Measurements from ENCODE around the gene FBXO36. TPM values are rescaled to one million over a fixed set of nuclear protein-coding genes. Genes with fewer than 3 reads are reported as not detected.

Gene FBXO36
- total and polyA plus RNA-seq, 2 of the 13 experiments (the other 11 are each of a cell fraction or from before 2014, with no cell fraction given): 2.8 TPM

GRCh38 chr2:230046491-230046890 lies 124.2 kb downstream of the FBXO36 start:
- H3K36me3 ChIP-seq (replicated peaks in 1 of 2; ENCODE audit: control insufficient read depth in 1 of 2, insufficient read depth in 2 of 2, low read length in 2 of 2): no peaks in the 10 kb centered on the region
- in situ Hi-C loops (cut with HindIII; ENCODE audit: extremely low pct_ligation_motif_present, low pct_unique_long_range_greater_than_20kb) (no loop called here), intact Hi-C loops (cut with micrococcal nuclease; ENCODE audit: unreplicated experiment) (no loop called here)
- no peak overlapping the region for H3K9ac ChIP-seq (ENCODE audit: insufficient read depth, low read depth, low read length)
- no peak overlapping the region for H2AFZ ChIP-seq (ENCODE audit: low read length)
- CTCF ChIA-PET (ENCODE audit: low intra/inter-chr PET ratio, low total read pairs): no interaction called here
- ATAC-seq (no peak), DNase-seq (ENCODE audit: low spot score) (no peak), FAIRE-seq (no peak)
- H4K20me1 ChIP-seq (ENCODE audit: insufficient read depth, low read length): no peaks in the 10 kb centered on the region
- no TSS peak for BruUV-seq (replicated peaks)
- H3K79me2 ChIP-seq (ENCODE audit: insufficient read depth, low read length): no peaks in the 10 kb centered on the region
- no peak overlapping the region for H3K4me2 ChIP-seq (ENCODE audit: low read depth, low read length)
- 38% methylated on average over 3 of the region's 16 CpGs for WGBS (ENCODE audit: low lambda C conversion rate)
- H3K27ac ChIP-seq (ENCODE audit: extremely low read length, insufficient read depth, low read length): no peak overlapping the region
- peaks cover 13% of the 10 kb centered on the region for H3K4me1 ChIP-seq (ENCODE audit: insufficient read depth, low read length)
- no peaks in the 10 kb centered on the region for H3K9me3 ChIP-seq (ENCODE audit: low read length)
- H3K4me3 ChIP-seq (replicated peaks in 1 of 3; ENCODE audit: insufficient read depth in 1 of 3, low read depth in 2 of 3, low read length in 3 of 3): no peak overlapping the region
- TF ChIP-seq PRDM10 (CRISPR knock-in tag; IDR thresholded peaks at IDR 0.05; ENCODE audit: low read depth) (no peak), KLF9 (CRISPR knock-in tag; IDR thresholded peaks at IDR 0.05; ENCODE audit: low read depth) (no peak), KDM3A (CRISPR knock-in tag; IDR thresholded peaks at IDR 0.05; ENCODE audit: low read depth) (no peak), REXO4 (CRISPR knock-in tag; IDR thresholded peaks at IDR 0.05; ENCODE audit: borderline replicate concordance) (no peak), ZNF615 (CRISPR knock-in tag; IDR thresholded peaks at IDR 0.05; ENCODE audit: borderline replicate concordance) (no peak), ZNF414 (CRISPR knock-in tag; IDR thresholded peaks at IDR 0.05) (no peak), GATAD1 (CRISPR knock-in tag; IDR thresholded peaks at IDR 0.05) (no peak), ZNF513 (CRISPR knock-in tag; conservative IDR thresholded peaks at IDR 0.05) (no peak), CBX5 (CRISPR knock-in tag; IDR thresholded peaks at IDR 0.05; ENCODE audit: borderline replicate concordance) (no peak), ZNF564 (CRISPR knock-in tag; IDR thresholded peaks at IDR 0.05) (no peak)
- TF ChIP-seq, protein P1, sequence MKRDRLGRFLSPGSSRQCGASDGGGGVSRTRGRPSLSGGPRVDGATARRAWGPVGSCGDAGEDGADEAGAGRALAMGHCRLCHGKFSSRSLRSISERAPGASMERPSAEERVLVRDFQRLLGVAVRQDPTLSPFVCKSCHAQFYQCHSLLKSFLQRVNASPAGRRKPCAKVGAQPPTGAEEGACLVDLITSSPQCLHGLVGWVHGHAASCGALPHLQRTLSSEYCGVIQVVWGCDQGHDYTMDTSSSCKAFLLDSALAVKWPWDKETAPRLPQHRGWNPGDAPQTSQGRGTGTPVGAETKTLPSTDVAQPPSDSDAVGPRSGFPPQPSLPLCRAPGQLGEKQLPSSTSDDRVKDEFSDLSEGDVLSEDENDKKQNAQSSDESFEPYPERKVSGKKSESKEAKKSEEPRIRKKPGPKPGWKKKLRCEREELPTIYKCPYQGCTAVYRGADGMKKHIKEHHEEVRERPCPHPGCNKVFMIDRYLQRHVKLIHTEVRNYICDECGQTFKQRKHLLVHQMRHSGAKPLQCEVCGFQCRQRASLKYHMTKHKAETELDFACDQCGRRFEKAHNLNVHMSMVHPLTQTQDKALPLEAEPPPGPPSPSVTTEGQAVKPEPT (CRISPR knock-in tag; IDR thresholded peaks at IDR 0.05; ENCODE audit: low read depth): no peak
- TF ChIP-seq, protein P2, sequence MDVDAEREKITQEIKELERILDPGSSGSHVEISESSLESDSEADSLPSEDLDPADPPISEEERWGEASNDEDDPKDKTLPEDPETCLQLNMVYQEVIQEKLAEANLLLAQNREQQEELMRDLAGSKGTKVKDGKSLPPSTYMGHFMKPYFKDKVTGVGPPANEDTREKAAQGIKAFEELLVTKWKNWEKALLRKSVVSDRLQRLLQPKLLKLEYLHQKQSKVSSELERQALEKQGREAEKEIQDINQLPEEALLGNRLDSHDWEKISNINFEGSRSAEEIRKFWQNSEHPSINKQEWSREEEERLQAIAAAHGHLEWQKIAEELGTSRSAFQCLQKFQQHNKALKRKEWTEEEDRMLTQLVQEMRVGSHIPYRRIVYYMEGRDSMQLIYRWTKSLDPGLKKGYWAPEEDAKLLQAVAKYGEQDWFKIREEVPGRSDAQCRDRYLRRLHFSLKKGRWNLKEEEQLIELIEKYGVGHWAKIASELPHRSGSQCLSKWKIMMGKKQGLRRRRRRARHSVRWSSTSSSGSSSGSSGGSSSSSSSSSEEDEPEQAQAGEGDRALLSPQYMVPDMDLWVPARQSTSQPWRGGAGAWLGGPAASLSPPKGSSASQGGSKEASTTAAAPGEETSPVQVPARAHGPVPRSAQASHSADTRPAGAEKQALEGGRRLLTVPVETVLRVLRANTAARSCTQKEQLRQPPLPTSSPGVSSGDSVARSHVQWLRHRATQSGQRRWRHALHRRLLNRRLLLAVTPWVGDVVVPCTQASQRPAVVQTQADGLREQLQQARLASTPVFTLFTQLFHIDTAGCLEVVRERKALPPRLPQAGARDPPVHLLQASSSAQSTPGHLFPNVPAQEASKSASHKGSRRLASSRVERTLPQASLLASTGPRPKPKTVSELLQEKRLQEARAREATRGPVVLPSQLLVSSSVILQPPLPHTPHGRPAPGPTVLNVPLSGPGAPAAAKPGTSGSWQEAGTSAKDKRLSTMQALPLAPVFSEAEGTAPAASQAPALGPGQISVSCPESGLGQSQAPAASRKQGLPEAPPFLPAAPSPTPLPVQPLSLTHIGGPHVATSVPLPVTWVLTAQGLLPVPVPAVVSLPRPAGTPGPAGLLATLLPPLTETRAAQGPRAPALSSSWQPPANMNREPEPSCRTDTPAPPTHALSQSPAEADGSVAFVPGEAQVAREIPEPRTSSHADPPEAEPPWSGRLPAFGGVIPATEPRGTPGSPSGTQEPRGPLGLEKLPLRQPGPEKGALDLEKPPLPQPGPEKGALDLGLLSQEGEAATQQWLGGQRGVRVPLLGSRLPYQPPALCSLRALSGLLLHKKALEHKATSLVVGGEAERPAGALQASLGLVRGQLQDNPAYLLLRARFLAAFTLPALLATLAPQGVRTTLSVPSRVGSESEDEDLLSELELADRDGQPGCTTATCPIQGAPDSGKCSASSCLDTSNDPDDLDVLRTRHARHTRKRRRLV (CRISPR knock-in tag; IDR thresholded peaks at IDR 0.05): no peak
- POLR2A ChIA-PET: no interaction called here
- peaks cover 0 to 15% of the 10 kb centered on the region in 2 experiments; a peak in 3 of 5 replicates for H3K27me3 ChIP-seq (ENCODE audit: control insufficient read depth in 1 of 2, insufficient read depth in 2 of 2, low read length in 2 of 2)

Data from HepG2 (cell line).